Erythroblast (primary cell): ENCODE results near the gene FOLR2.
"Not testable (repeated sequence)": the region's sequence is repeated elsewhere in the genome, so short reads cannot be mapped to it uniquely, and the experiment has no call there.

ENCODE experiments used
- DNase-seq, 2 experiments: peaks; one replicate each; lab custom pipeline; 2025; lab: John Stamatoyannopoulos, UW
- GATA1 ChIP-seq: IDR thresholded peaks from 2 replicates; pipeline ENCODE4 v1.6.1; 2011; ENCODE audit warnings: low read depth, mild to moderate bottlenecking, control low read depth, low read length, moderate library complexity
- POLR2A ChIP-seq: IDR thresholded peaks from 2 replicates; pipeline ENCODE4 v1.6.1; 2011; ENCODE audit warnings: mild to moderate bottlenecking, low read length

Gene FOLR2

DNA sequence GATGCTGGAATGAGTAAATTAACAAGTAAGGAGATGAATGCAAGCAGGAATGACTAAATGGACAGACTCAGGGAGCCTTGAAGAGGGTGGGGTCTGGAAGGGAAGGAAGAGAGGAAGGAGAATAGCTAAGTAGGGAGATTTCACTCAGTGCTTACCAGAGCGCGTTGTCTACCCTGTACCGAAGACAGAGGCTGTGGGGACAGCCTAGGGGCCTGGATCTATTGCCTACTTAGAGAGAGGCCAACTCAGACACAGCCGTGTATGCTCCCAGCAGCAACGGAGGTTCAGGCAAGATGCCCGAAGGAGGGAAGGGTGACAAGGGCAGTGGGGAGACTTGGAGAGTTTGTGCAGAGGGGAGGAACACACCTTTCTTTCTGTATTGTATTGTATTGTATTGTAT lies at the start of gene FOLR2:
FOLR2 (plus strand) TSS at position 157 of the 400 bp plus-strand sequence. CDS start 1,791 bp downstream, outside the sequence.
- TF ChIP-seq POLR2A (no peak), GATA1 (no peak)
- no peak for DNase-seq

DNA sequence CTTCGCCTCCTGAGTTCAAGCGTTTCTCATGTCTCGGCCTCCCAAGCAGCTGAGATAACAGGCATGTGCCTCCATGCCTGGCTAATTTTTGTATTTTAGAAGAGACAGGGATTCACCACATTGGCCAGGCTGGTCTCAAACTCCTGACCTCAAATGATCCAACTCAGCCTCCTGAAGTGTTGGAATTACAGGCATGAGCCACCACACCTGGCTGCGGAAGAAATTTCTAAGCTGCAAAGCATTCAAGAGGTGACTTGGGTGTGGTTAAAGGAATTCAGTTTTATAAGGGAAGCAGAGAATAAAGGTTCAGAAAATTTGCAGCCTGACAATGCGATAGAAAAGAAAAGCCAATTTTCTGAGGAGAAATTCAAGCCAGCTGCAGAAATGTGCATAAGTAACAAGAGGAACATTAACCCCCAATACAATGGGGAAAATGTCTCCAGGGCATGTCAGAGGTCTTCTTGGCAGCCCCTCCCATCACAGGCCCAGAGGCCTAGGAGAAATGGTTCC lies 47.5 kb upstream of the FOLR2 start:
- not testable (repeated sequence) for DNase-seq

DNA sequence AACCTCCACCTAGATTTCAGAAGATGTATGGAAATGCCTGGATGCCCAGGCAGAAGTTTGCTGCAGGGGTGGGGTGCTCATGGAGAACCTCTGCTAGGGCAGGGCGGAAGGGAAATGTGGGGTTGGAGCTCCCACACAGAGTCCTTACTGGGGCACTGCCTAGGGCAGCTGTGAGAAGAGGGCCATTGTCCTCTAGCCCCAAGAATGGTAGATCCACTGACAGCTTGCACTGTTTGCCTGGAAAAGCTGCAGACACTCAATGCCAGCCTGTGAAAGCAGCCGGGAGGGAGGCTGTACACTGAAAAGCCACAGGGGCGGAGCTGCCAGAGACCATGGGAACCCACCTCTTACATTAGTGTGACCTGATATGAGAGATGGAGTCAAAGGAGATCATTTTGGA lies 46.8 kb upstream of the FOLR2 start:
- DNase-seq: not testable (repeated sequence)

DNA sequence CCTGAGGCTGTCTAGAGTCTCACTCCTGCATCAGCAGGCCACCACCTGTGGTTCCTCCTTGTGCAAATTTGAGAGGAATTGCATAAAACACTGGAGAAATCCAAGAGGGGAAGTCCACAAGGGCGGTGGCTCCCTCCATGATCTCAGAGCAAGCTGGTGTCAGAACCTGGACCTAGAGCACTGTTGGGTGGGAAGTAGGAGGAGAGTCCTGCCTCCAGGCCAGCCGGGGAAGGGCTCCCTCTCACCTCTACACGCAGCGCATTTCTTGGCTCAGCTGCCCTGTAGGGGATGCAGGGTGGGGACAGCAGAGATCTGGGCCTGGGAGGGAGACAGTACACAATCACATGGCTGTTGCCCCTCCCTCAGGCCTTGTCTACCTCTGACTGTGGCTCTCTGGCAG lies 44.6 kb upstream of the FOLR2 start:
- DNase-seq: not testable (repeated sequence)

DNA sequence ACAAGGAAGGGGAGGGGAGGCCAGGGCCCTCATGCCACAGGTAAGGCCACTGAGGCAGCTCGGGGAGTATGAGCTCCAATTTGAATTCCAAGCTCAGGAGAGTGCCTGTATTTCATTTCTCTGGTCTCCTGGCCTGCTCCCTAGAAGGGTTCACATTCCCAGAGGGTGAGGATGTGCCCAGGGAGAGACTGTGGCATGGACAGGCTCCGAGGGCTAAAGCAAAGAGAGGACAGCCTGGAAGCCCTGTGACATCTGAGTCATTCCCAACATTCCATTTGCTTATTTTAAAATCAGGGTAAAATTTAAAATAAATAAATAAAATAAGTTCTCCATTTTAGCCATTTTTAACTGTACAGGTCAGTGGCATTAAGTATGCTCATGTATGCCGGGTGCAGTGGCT lies 43.3 kb upstream of the FOLR2 start:
- no peak for DNase-seq
- TF ChIP-seq GATA1: no peak

DNA sequence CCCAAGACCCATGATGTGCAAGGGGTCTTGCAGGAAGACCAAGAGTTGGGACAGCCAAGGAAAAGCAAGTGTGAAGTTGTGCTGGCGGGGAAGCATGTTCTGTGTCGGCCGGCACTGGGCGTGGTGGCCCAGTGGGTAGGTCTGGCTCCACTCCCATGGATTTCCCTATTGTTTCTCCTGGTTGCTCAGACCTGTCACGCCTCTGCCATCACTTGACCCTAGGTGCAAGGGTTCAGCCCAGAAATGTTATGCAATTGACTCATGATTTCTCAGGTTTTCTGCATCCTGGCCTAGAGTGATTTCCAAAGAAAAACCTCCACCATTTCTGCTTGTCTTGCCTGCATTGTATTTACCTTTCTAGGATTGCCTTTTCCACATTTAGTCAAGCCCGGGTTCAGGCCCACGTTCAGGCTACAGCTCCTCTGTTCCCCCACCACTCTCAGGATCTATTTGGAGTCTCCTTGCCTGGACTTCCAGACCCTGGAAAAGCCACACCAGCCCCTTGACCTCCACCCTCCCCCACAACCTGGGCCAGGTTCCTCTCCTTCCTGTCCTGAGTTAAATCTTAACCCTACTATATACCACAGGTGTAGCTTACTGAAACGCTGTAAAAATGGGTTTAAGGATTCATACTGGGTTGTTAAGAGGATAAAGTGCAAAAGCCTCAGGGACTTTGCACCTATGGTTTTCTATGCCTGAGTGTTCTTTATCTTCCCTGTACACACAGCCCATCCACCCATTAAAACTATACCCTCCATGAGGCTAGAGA lies 42.1 kb upstream of the FOLR2 start:
- DNase-seq: no peak
- TF ChIP-seq POLR2A: no peak
- TF ChIP-seq GATA1: no peak

DNA sequence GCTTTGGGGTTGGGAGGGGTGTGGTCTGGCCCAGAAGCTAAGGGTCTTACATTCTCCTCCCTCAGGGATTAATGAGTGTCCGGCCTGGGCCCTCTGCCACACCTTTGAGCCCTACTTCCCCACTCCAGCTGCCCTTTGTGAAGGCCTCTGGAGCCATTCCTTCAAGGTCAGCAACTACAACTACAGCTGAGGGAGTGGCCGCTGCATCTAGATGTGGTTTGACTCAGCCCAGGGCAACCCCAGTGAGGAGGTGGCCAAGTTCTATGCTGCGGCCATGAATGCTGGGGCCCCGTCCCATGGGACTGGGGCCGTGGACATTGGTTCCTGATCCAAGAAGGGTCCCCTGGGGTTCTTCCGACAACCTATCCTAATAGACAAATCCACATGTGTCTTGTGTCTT lies 38.9 kb upstream of the FOLR2 start:
- no peak for DNase-seq
- TF ChIP-seq GATA1 (no peak), POLR2A (no peak)

DNA sequence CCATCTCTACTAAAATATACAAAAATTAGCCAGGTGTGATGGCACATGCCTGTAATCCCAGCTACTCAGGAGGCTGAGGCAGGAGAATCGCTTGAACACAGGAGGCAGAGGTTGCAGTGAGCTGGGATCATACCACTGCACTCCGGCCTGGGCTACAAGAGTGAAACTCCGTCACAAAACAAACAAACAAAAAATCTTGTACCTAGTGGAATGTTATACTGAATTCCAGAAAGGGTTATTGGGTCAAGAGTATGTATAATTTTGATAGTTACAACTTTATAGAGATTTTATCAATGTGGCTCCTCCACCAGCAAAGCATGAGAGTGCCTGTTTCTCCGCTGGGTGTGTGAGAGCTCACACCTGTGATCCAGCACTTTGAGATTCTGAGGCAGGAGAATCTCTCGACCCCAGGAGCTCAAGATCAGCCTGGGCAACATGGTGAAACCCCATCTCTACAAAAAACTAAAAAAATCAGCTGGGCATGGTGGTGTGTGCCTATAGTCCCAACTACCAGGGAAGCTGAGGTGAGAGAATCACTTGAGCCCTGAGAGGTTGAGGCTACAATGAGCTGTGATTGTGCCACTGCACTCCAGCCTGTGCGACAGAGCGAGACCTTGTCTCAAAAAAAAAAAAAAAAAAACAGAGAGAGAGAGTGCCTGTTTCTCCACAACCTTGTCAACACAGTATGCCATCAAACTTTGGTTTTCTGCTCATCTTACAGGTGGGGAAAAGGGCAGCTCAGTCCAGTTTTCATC lies 37.4 kb upstream of the FOLR2 start:
- no peak for DNase-seq
- TF ChIP-seq GATA1: no peak
- no peak for TF ChIP-seq POLR2A

DNA sequence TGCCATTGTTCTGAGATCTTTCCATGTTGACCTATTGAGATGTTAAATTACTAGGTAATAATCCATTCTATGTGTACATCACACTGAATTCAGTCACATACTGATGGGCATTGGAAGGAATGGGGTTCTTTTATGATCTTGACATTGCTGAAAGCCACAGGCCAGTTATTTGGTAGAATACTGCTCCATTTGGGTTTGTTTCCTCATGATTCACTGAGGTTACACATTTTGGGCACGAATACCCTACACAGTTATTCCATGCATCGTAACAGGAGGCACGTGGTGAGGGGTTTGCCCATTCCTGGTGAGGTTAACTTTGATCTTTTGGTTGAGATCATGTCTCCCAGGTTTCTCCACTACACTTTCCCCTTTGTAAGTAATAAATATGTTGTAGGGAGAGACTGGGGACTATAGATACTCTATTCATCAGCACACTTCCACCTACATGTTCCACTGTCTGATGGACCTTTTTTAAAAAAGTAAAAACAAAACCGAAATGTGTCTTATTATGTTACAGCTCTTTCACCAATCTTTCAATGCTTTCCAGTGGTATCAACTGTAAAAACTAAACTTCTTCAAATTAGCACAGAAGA lies 36.7 kb upstream of the FOLR2 start:
- TF ChIP-seq POLR2A (no peak), GATA1 (no peak)
- DNase-seq: no peak

DNA sequence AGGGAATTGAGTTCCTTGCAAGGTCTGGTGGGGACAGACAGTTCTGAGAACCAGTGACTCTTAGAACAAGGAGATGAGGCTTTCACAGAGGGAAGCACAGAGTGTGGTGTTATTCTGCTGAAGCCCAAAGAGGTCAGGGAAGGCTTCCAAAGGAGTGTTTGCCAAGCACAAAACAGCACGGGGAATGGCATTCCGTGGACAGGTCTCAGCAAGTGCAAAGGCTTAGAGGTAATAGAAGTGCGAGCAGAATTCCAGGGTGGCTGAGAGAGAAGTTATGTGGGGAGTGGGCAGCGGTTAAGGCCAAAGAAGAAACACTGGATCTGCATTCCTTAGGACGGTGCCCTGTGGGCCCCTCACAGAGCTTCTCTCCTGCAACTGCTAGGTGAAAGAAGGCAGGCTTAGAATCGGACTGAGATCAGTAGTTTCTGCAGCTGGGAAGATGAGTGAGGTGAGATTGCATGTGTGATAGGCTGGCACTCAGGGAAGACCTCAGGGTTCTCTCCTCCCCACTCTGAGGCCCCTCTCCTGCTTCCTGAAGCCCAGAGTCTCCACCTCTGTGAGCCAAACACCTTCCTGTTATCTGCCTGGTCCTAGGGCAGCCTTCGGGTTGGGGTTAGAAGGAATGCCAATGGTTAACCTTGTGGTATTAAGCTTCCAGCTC lies 35.6 kb upstream of the FOLR2 start:
- not testable (repeated sequence) for DNase-seq

DNA sequence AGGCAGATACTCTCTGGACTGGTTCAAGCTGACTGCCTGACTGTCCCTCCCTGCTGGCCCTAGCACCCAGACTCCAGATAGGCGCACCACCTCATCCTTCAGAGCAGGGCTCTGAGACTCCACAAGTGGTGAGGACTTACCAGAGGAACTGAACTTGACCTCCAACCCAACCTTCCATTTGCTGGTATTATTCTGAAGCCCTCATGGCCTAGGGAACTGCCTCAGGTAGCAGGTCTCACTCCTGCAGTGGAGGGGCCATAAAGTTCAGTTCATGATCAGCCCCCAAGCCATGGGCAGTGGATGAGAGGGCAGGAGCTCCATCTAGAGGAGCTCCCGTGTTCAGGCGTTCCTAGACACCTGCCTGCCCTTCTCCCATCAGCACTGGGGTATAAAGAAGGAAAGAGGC lies 35.0 kb upstream of the FOLR2 start:
- peak; percentile 9 to 10 for DNase-seq

DNA sequence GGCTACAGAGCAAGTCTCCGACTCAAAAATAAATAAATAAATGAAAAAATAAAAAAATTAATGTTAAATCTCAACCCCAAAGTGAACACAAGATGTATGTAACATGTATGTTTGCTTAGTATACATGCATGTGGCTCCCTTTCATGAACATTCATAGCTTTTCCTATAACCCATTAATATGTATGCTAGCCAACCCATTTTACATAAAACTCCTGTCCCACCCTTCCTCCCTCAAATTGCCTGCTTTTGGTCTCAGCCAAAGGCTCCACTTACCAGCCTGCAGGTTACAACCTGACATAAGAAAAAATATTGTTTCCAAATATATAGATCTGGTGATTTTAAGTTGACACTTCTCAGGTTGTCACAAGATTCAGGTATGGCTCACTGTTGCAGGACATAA lies 28.3 kb upstream of the FOLR2 start:
- no peak for TF ChIP-seq GATA1
- DNase-seq: no peak

DNA sequence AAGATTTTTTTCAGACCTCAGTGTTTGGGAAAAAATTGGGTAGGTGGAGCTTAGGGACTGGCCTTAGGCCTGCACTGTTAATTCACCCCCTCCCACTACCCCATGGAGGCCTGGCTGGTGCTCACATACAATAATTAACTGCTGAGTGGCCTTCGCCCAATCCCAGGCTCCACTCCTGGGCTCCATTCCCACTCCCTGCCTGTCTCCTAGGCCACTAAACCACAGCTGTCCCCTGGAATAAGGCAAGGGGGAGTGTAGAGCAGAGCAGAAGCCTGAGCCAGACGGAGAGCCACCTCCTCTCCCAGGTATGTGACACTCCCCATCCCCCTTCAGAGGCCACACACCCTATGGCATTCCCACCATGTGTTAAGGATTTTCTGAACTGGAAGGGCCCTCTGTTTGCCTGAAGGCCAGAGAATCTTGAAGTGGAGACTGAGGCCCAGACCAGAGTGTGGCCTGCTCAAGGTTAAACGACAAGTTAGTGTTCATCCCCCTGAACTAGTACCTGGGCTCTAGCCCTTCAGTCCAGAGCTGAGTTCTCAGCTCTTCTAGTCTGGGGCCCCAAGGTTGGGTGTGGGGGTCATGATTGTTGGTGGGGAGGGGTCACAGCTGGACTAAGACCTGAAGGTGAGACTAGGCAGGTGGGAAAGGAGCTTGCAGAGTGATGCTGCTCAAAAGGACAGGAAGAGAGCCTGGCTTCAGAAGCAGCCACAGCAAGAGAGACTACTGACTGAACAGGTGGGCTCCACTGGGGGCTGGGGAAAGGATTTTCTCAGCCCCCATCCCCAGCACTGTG lies 26.9 kb upstream of the FOLR2 start:
- TF ChIP-seq POLR2A: no peak
- TF ChIP-seq GATA1: no peak
- no peak for DNase-seq

DNA sequence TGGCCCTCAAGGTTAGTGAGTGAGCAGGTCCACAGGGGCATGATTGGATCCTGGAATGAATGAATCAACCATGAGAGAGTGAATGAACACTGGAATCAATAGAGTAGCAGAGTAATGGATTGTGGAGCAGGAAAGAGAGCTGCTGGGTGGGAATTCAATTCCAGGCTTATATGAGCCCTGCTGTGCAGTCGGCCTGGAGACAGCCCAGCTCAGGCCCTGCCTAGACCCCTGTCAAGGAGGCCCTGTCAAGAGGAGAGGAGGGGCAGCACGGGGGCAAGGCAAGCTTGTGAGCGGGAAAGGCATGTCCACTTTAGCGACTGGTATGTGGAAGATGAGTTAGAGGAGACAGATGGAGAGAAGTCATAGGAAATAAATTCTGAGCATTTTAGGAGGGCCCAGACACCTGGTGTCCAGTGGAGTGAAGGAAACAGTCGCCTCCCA lies 25.9 kb upstream of the FOLR2 start:
- no peak for DNase-seq
- TF ChIP-seq POLR2A (no peak), GATA1 (no peak)
